ENCODE measurements around the gene REELD1.
A peak's percentile ranks its signal among the peaks of the same experiment; 100 is the strongest.

Gene REELD1

DNA sequence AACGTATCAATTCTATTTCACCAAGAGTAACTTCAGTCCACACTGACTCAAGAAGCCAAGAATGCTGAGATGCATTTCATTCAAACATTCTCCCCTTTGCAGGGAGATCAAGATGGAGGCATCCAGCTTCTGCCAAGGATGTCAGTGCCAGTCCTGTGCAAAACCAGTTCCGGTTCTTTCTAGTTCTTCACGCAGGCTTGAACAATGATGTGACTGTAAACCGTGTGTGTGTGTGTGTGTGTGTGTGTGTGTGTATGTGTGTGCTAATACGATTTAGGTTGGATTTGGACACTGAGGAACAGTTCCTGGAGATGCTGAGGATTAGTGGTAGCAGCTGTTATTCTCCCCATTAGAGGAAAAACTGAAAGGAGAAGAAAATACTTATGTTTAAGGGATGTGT, at the start of gene REELD1:
Gene REELD1, plus strand, starts transcription at position 301 of the 400 bp plus-strand sequence. CDS start 2,415 bp downstream, outside the sequence.
- Mint-ChIP-seq H3K4me1 (no peaks in the 10 kb centered on the region), H3K27me3 (no peaks in the 10 kb centered on the region), H3K36me3 (no peaks in the 10 kb centered on the region), H3K4me3 (no peak within 1 kb of the TSS), H3K9me3 (no peaks in the 10 kb centered on the region), H3K27ac (no peak within 1 kb of the TSS)
- ATAC-seq (ENCODE audit: low read depth) (no peak), DNase-seq (ENCODE audit: low spot score in 2 of 2) (no peak)

DNA sequence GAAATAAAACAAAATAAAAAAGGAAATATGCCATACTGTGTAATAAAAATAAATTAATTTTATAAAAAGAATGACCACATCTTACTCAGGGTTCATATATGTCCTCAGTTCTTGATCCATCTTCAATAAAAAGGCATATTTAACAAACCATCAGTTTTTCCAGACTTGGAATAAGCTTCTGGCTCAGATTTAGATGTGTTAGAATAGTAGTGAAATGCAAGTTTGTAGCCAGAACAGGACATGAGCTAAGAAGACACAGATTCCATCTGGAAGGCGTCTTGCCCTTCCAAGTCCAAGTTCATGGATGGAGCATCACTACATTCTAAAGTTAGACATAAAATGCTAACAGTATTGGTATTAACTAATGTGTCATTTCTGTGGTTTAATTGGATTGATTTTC, 49.1 kb upstream of the REELD1 start:
- Mint-ChIP-seq H3K4me1 (no peaks in the 10 kb centered on the region), H3K9me3 (no peaks in the 10 kb centered on the region), H3K27ac (no peak overlapping the region), H3K4me3 (no peak overlapping the region), H3K36me3 (no peaks in the 10 kb centered on the region), H3K27me3 (no peaks in the 10 kb centered on the region)
- ATAC-seq (ENCODE audit: low read depth) (no peak), DNase-seq (ENCODE audit: low spot score in 2 of 2) (no peak)

DNA sequence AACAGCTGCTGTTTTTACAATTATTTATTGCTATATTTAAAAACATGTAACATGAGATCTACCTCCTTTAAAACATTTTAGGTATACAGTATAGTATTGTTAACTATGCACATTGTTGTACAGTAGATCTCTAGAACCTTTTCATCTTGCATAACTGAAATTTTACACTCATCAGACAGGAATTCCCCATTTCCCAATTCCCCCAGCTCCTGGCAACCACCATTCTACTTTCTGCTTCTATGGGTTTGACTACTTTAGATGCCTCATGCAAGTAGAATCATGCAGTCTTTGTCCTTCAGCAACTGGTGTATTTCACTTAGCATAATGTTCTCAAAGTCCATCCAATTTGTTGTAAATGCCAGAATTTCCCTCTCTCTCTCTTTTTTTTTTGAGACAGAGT, 48.5 kb upstream of the REELD1 start:
- Mint-ChIP-seq H3K27ac (no peak overlapping the region), H3K36me3 (no peaks in the 10 kb centered on the region), H3K4me1 (no peaks in the 10 kb centered on the region), H3K4me3 (no peak overlapping the region), H3K27me3 (no peaks in the 10 kb centered on the region), H3K9me3 (no peaks in the 10 kb centered on the region)
- ATAC-seq (ENCODE audit: low read depth) (no peak), DNase-seq (ENCODE audit: low spot score in 2 of 2) (no peak)

DNA sequence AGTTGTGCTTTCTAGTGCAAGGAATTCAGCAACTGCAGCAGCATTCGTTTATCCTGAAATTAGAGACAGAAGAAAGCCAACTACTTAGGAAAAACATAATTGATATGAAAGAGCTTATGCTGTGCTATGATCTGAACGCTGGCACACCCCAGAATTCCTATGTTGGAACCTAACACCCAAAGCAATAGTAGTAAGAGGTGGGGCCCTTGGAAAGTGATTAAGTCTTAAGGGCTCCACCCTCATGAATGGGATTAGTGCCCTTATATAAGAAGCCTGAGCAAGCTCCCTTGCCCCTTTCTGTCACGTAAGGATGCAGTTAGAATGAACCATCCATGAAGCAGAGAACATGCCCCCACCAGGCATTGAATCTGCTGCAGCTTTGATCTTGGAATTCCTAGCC, 44.2 kb upstream of the REELD1 start:
- Mint-ChIP-seq H3K9me3 (no peaks in the 10 kb centered on the region), H3K27ac (no peak overlapping the region), H3K4me3 (no peak overlapping the region), H3K4me1 (no peaks in the 10 kb centered on the region), H3K27me3 (no peaks in the 10 kb centered on the region), H3K36me3 (no peaks in the 10 kb centered on the region)
- ATAC-seq (ENCODE audit: low read depth) (no peak), DNase-seq (ENCODE audit: low spot score in 2 of 2) (no peak)

DNA sequence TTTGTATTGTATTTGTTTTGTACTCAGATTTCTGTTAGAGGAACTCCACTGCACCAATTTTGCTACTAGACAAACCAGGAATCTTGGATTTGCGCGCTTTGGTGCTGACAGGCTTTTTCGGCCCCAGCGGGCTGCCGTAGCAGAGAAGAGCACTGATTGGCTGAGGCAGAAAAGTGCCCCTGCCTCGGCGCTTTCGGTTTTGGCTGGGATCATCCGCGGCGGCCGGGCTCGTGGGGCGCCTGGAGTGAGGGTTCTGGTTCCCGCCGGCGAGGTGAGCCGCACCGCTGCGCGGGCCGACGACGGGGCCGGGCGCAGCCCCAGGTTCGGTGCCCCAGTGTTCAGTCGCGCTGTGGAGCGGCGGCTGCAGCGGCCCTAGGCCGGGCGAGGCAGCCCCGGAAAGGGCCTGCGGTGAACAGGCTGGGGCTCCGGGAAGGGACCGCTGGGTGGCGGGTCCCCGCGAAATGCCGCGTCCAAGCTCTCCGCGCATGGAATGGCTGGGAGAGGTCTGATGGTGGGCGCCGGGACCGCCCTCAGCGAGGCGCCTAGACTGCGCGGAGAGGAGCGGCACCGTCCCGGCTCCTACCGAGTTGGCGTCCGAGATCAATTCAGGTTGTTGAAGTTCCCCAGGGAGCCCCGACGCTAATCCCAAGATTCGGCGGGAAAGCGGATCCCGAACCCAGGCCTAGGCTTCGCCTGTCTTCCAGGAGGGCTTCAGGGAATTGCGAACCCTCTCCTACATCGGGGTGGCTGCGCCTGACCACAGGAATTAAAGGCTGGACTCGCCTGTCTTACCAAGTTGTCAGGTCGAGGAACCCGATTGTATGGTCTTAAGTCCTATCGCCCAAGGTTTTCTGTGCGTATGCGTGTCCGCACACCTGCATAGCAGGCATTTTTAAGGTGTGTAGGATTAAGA, 38.5 kb upstream of the REELD1 start, which contains the start of gene LSM6:
Gene LSM6, plus strand, starts transcription at position 178 of the 913 bp plus-strand sequence. CDS start 7,204 bp downstream, outside the sequence.
- peak within 1 kb of the TSS; percentile 88 for H3K27ac Mint-ChIP-seq
- peak; percentile 91 for ATAC-seq (ENCODE audit: low read depth)
- H3K9me3 Mint-ChIP-seq = no peaks in the 10 kb centered on the region
- peaks cover 29% of the 10 kb centered on the region for H3K4me1 Mint-ChIP-seq
- peaks cover 2% of the 10 kb centered on the region for H3K36me3 Mint-ChIP-seq
- peak within 1 kb of the TSS; percentile 81 for H3K4me3 Mint-ChIP-seq
- no peaks in the 10 kb centered on the region for H3K27me3 Mint-ChIP-seq
- DNase-seq (ENCODE audit: low spot score in 2 of 2) = peak; percentile 72 to 74

DNA sequence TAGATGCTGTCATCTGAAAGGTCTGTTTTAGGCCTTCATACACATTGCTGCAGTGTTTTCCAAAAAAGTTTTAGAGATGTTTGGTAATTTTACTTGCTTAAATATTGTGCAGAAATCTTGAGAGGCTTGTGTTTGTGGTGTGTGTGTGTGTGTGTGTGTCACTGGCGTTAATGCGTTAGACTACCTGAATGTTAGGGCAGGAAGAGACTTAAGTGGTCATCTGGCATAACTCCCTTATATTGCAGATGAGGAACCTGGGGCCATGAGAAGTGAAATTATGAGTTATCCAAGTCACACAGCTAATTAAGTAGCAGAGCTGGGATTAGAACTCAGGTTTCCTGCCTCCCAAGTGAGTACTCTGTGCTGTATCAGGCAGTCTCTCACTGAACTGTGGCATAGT, 37.4 kb upstream of the REELD1 start:
- no peak for ATAC-seq (ENCODE audit: low read depth)
- DNase-seq (ENCODE audit: low spot score in 2 of 2) = no peak
- Mint-ChIP-seq H3K36me3 (peaks cover 4% of the 10 kb centered on the region), H3K27me3 (no peaks in the 10 kb centered on the region), H3K27ac (peak overlapping the region; percentile 88), H3K4me1 (peaks cover 33% of the 10 kb centered on the region), H3K9me3 (no peaks in the 10 kb centered on the region), H3K4me3 (peak overlapping the region; percentile 81)

DNA sequence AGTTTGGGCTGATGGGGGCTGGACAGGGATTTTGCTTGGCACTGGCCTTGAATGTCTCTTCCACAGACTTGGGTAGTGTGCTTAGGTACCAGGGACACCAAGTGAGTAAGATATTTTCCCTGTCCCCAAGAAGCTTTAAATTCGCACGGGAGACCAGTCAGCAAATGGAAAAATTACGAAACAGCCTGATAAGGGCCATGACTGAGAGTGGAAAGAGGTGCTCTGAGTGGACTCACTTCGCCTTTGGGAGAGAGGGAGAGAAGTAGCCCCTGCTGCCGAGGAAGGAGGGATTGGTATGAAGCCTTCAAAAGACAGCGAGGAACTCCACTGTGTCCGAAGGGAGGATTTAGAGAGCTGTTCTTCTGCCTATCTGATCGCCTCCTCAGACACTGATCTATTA, 36.2 kb upstream of the REELD1 start:
- Mint-ChIP-seq H3K4me1 (peaks cover 40% of the 10 kb centered on the region), H3K36me3 (peaks cover 6% of the 10 kb centered on the region), H3K9me3 (no peaks in the 10 kb centered on the region), H3K27ac (peak overlapping the region; percentile 80), H3K27me3 (no peaks in the 10 kb centered on the region), H3K4me3 (no peak overlapping the region)
- DNase-seq (ENCODE audit: low spot score in 2 of 2) = no peak
- no peak for ATAC-seq (ENCODE audit: low read depth)

DNA sequence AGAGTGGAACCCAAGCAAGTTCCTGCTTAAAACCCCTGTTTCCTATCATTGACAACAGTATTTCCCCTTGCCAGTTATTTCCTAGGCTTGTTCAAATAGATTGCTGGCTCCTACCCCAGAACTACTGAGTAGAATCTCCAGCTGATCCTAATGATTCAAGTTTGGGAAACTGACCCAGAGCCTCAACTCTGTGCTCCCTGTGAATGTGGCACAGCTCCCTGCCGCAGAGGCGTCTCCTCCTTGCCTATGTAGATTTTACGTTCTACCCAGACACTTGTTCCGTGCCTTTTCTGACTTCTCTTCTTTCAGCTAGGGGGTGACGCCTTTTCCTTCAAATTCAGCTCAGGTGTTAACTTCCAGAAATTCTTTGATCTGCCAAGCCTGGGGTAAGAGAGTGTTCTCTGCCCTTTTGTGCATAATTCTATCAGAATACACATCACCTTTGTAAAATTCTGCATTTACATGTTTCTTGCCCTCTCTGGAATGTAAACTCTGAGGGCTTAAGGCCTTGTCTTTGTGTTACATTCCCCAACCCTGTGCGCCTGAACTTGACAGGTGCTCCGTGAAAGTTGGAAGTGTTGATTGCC, 34.5 kb upstream of the REELD1 start:
- H3K4me3 Mint-ChIP-seq = no peak overlapping the region
- peaks cover 8% of the 10 kb centered on the region for H3K36me3 Mint-ChIP-seq
- DNase-seq (ENCODE audit: low spot score in 2 of 2) (no peak), ATAC-seq (ENCODE audit: low read depth) (no peak)
- H3K27me3 Mint-ChIP-seq = no peaks in the 10 kb centered on the region
- peak overlapping the region; percentile 72 for H3K27ac Mint-ChIP-seq
- peaks cover 41% of the 10 kb centered on the region for H3K4me1 Mint-ChIP-seq
- H3K9me3 Mint-ChIP-seq = no peaks in the 10 kb centered on the region

DNA sequence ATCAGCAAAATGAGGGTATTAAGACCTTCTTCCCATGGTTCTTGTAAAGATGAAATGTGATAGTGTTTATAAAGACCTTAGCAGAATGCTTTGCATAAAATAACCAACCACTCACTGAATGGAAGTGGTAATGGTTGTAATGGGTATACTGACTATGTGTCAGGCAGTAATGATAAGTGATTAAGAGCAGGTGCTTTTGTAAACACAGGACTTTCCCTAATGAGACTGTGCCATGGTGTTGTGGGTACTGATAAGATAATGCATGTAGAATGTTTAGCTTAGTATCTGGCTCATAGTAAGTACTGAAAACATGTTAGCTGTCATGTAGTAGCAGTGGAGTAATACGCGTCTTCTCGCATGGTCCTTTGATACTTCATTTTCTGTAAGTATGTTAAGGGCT, 31.9 kb upstream of the REELD1 start:
- peak overlapping the region; percentile 53 for H3K27ac Mint-ChIP-seq
- no peak for ATAC-seq (ENCODE audit: low read depth)
- no peak for DNase-seq (ENCODE audit: low spot score in 2 of 2)
- H3K4me1 Mint-ChIP-seq = peaks cover 33% of the 10 kb centered on the region
- H3K27me3 Mint-ChIP-seq = no peaks in the 10 kb centered on the region
- peaks cover 17% of the 10 kb centered on the region for H3K36me3 Mint-ChIP-seq
- no peaks in the 10 kb centered on the region for H3K9me3 Mint-ChIP-seq
- no peak overlapping the region for H3K4me3 Mint-ChIP-seq

DNA sequence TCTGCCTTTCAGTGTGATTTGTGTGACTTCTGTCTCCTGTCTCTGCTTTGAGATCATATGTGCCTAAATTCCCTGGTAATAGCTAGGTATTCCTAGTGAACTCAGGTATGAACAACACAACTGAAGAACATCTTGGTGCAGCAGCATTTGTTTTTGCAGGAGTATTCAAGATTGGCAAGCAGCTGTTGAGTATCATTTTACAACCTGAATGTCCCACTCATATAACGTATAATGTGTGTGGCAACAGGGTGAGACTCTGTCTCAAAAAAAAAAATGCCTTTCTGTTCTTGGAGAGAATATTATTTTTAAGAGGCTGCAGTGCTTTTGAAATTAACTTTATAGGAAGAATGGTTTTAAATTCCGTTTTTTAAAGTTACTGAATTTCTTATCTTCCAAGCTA, 31.1 kb upstream of the REELD1 start:
- ATAC-seq (ENCODE audit: low read depth) (no peak), DNase-seq (ENCODE audit: low spot score in 2 of 2) (no peak)
- H3K4me1 Mint-ChIP-seq = peaks cover 29% of the 10 kb centered on the region
- H3K27me3 Mint-ChIP-seq = no peaks in the 10 kb centered on the region
- H3K36me3 Mint-ChIP-seq = peaks cover 18% of the 10 kb centered on the region
- no peak overlapping the region for H3K27ac Mint-ChIP-seq
- H3K9me3 Mint-ChIP-seq = no peaks in the 10 kb centered on the region
- H3K4me3 Mint-ChIP-seq = no peak overlapping the region

DNA sequence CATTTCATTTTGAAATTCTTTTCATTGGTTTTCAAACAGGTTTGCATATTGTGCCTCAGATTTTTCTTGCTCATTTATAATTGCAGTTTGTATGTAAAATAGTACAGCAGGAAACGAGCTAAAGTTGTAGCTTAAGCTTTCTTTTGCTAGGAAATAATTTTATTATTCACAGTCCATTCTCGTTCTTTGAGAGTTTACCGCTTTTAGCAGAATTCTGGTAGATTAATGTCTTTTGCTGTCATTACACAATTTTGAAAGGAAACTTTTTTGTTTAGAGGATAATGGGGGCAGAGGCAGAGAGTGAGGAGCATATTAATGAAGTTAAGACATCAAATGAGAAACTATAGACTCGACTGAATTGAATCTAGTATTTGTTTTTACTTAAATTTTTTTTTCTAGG, 28.3 kb upstream of the REELD1 start:
- Mint-ChIP-seq H3K9me3 (no peaks in the 10 kb centered on the region), H3K4me3 (no peak overlapping the region), H3K27ac (peak overlapping the region; percentile 41), H3K27me3 (no peaks in the 10 kb centered on the region), H3K4me1 (peaks cover 10% of the 10 kb centered on the region), H3K36me3 (peaks cover 28% of the 10 kb centered on the region)
- DNase-seq (ENCODE audit: low spot score in 2 of 2) (no peak), ATAC-seq (ENCODE audit: low read depth) (no peak)

DNA sequence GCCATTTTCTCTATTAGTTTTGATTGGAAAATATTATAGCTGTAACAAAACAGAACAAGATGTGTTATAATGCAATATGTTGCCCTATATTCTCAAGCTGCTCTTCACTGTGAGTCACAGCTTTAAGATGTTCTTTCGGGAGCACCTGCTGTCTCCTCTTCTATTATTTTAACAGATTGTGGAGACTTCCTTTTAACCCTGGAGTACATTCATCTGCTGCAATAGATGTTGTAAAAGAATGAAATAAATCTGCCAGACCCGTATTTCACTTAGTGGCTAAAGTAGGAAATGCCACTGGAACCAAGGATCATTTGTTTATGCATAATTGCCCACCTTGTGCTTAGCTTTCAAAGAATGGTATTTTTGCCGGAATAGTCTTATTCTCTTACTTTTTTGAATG, 27.7 kb upstream of the REELD1 start:
- Mint-ChIP-seq H3K9me3 (no peaks in the 10 kb centered on the region), H3K27me3 (no peaks in the 10 kb centered on the region), H3K4me3 (no peak overlapping the region), H3K27ac (peak overlapping the region; percentile 63), H3K36me3 (peaks cover 31% of the 10 kb centered on the region), H3K4me1 (peaks cover 8% of the 10 kb centered on the region)
- DNase-seq (ENCODE audit: low spot score in 2 of 2) = no peak
- ATAC-seq (ENCODE audit: low read depth) = no peak

DNA sequence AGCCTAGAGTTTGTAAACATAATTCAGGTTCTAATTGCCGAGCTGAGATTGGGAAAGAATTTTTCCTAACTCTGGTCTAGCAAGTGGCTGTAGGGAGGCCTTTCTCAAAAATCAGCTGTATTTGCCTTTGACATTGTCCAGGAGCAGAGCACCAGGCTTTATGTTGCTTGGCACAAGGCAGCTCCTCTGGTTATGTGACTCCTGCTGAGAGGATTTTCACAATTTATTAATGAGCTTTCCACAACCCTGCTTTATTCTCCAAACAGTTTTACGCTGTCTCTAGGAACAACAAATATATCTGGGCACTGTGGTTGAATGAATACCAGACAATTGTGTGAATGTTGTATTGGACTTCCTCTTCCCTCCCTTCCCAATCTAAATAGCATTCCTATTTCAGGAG, 23.9 kb upstream of the REELD1 start:
- no peaks in the 10 kb centered on the region for H3K27me3 Mint-ChIP-seq
- no peak overlapping the region for H3K27ac Mint-ChIP-seq
- H3K36me3 Mint-ChIP-seq = peaks cover 29% of the 10 kb centered on the region
- H3K4me3 Mint-ChIP-seq = no peak overlapping the region
- H3K9me3 Mint-ChIP-seq = no peaks in the 10 kb centered on the region
- H3K4me1 Mint-ChIP-seq = no peaks in the 10 kb centered on the region
- ATAC-seq (ENCODE audit: low read depth) = no peak
- DNase-seq (ENCODE audit: low spot score in 2 of 2) = no peak

DNA sequence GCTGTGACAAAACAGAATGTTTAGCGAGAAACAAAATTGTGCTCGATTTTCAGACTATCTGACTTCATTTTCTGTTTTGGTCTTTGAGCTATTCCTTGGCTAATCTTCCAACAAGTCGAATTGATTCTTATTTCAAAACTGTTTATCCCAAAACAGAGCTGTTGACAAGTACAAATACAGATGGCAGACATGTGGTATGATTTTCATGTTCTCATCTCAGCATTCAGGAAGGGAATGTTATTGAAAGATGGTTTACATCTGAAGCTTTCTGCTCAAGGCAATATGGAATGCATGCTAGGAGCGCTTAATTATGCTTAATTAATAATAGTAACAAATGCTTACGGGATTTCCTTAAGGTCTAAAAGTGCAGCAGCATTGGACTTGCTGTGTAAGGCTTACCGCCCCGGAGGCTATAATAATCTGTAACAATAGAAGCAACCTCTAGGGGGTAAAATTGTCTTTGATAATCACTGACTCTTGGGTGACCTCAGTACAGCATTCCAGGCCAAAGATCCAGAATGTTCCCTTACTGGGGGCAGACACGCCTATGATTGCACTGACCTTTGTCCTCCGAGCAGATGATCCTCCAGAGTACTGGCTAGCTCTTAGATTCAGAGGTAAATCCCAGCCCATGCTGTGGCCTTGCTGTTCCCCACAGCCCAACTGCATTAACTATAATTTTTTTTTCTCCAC, 22.4 kb upstream of the REELD1 start:
- H3K36me3 Mint-ChIP-seq = peaks cover 25% of the 10 kb centered on the region
- no peaks in the 10 kb centered on the region for H3K9me3 Mint-ChIP-seq
- peak overlapping the region; percentile 39 for H3K27ac Mint-ChIP-seq
- DNase-seq (ENCODE audit: low spot score in 2 of 2) = no peak
- H3K4me1 Mint-ChIP-seq = no peaks in the 10 kb centered on the region
- H3K27me3 Mint-ChIP-seq = no peaks in the 10 kb centered on the region
- no peak for ATAC-seq (ENCODE audit: low read depth)
- H3K4me3 Mint-ChIP-seq = no peak overlapping the region

Measured in memory B cell (primary cell).